Gastroesophageal sphincter (tissue), 4 donors: ENCODE results near the gene FGB. TPM values are rescaled to one million over a fixed set of nuclear protein-coding genes. Genes with fewer than 3 reads are reported as not detected.
"Not testable (repeated sequence)": the region's sequence is repeated elsewhere in the genome, so short reads cannot be mapped to it uniquely, and the experiment has no call there.

Source experiments
- ATAC-seq: fragments of 150-250 bp; one replicate; pipeline ENCODE4 v1.9.1; 2016; ENCODE audit warnings: mild to moderate bottlenecking, moderate library complexity
- H3K27ac ChIP-seq, 4 donors: fragments of 200-600 bp; sonication (generic) in 3 of 4; 1 replicate in 3 of 4; 2 replicates in 1 of 4; pipeline ENCODE4 v1.5.1; 2016 to 2019
- H3K27me3 ChIP-seq: fragments of 200-600 bp; sonication (generic); one replicate; pipeline ENCODE4 v1.5.1; 2019
- H3K36me3 ChIP-seq, 2 donors: fragments of 200-600 bp; sonication (generic); one replicate each; pipeline ENCODE4 v1.5.1; 2019; ENCODE audit warnings: control low read depth in 1 of 2
- H3K4me1 ChIP-seq, 3 donors: fragments of 200-600 bp; sonication (generic); 1 replicate in 2 of 3; 2 replicates in 1 of 3; pipeline ENCODE4 v1.5.1; 2016 to 2019; ENCODE audit warnings: control low read depth in 2 of 3
- H3K4me3 ChIP-seq, 2 donors: fragments of 200-600 bp; sonication (generic); one replicate each; pipeline ENCODE4 v1.5.1; 2019; ENCODE audit warnings: mild to moderate bottlenecking in 1 of 2, moderate library complexity in 1 of 2
- H3K9me3 ChIP-seq, 3 donors: fragments of 200-600 bp; sonication (generic); one replicate each; pipeline ENCODE4 v1.5.1; 2017 to 2019; ENCODE audit warnings: control low read depth in 2 of 3
- CTCF ChIP-seq, 4 experiments: fragments of 200-600 bp in 2 of 4; fragments of 450-650 bp in 2 of 4; sonication (generic) in 1 of 4; IDR thresholded peaks; one replicate each; pipeline ENCODE4 v1.5.1; 2017 to 2019; ENCODE audit warnings: antibody characterized with exemption in 4 of 4, mild to moderate bottlenecking in 2 of 4, moderate library complexity in 2 of 4
- EP300 ChIP-seq: sonication (generic); formaldehyde crosslinking; IDR thresholded peaks from one replicate; pipeline ENCODE4 v1.6.1; 2017; ENCODE audit warnings: antibody characterized with exemption, mild to moderate bottlenecking
- POLR2A ChIP-seq, 2 donors: fragments of 450-650 bp; IDR thresholded peaks; one replicate each; pipeline ENCODE4 v1.6.1; 2017; ENCODE audit warnings: antibody characterized with exemption in 2 of 2, mild to moderate bottlenecking in 2 of 2, moderate library complexity in 1 of 2
- POLR2AphosphoS5 ChIP-seq: sonication (generic); formaldehyde crosslinking; IDR thresholded peaks from one replicate; pipeline ENCODE4 v1.6.1; 2017; ENCODE audit warnings: antibody characterized with exemption
- WGBS, 2 donors: methylation state at CpG; one replicate each; pipeline ENCODE4 v1.1.5; 2018; ENCODE audit warnings: low coverage in 1 of 2; 5-methylcytosine and 5-hydroxymethylcytosine counted together
- total RNA-seq, 4 donors: library from RNA; depleted of rRNA; stranded (reverse); fragments of >200 nt; gene quantifications; one replicate each; pipeline ENCODE4 v1.1.0, GENCODE V29; 2016

Gene FGB
- total RNA-seq, 4 donors from 2014 or later = 1.7 TPM; not detected in 3

GRCh38 chr4:154593868-154594267 is 31.1 kb downstream of the FGB start:
- no peaks in the 10 kb centered on the region for H3K36me3 ChIP-seq
- H3K27ac ChIP-seq = no peak overlapping the region
- peaks cover 13% of the 10 kb centered on the region for H3K27me3 ChIP-seq
- TF ChIP-seq POLR2A (IDR thresholded peaks at IDR 0.05) = no peak
- no peak for TF ChIP-seq EP300
- TF ChIP-seq POLR2AphosphoS5 = no peak
- TF ChIP-seq CTCF (IDR thresholded peaks at IDR 0.05) = no peak
- no peaks in the 10 kb centered on the region for H3K4me1 ChIP-seq
- no peaks in the 10 kb centered on the region for H3K9me3 ChIP-seq
- no peak for ATAC-seq
- 52 to 100% methylated on average over 2 of the region's 2 CpGs for WGBS, 2 donors
- H3K4me3 ChIP-seq = no peak overlapping the region

- not testable (repeated sequence) for H3K36me3 ChIP-seq, H3K4me1 ChIP-seq, H3K27me3 ChIP-seq, H3K9me3 ChIP-seq, H3K27ac ChIP-seq, ATAC-seq, H3K4me3 ChIP-seq
- WGBS, 2 donors = 79 to 98% methylated on average over 3 of the region's 3 CpGs
These were observed 31.5 kb downstream of the FGB start for GRCh38 chr4:154594343-154594742.

- no peak for TF ChIP-seq POLR2A (IDR thresholded peaks at IDR 0.05)
- TF ChIP-seq EP300 = no peak
- no peak for TF ChIP-seq CTCF (IDR thresholded peaks at IDR 0.05)
- no peak for TF ChIP-seq POLR2AphosphoS5
- Histone ChIP-seq H3K4me1 (no peaks in the 10 kb centered on the region), H3K36me3 (no peaks in the 10 kb centered on the region), H3K27me3 (peaks cover 2% of the 10 kb centered on the region), H3K9me3 (no peaks in the 10 kb centered on the region), H3K27ac (no peak overlapping the region), H3K4me3 (no peak overlapping the region)
- ATAC-seq = no peak
These were observed 33.0 kb downstream of the FGB start for GRCh38 chr4:154595807-154596206.

GRCh38 chr4:154597281-154597680 is 34.5 kb downstream of the FGB start:
- not testable (repeated sequence) for H3K27ac ChIP-seq, H3K9me3 ChIP-seq, H3K4me1 ChIP-seq, H3K27me3 ChIP-seq, ATAC-seq, H3K4me3 ChIP-seq, H3K36me3 ChIP-seq
- 83 to 88% methylated on average over 5 to 9 of the region's 11 CpGs for WGBS, 2 donors

GRCh38 chr4:154597798-154598774 is 35.3 kb downstream of the FGB start:
- Histone ChIP-seq H3K27ac (no peak overlapping the region), H3K36me3 (no peaks in the 10 kb centered on the region), H3K27me3 (no peaks in the 10 kb centered on the region), H3K4me1 (no peaks in the 10 kb centered on the region), H3K9me3 (no peaks in the 10 kb centered on the region), H3K4me3 (no peak overlapping the region)
- 72 to 85% methylated on average over 5 to 7 of the region's 7 CpGs for WGBS, 2 donors
- TF ChIP-seq EP300 = no peak
- TF ChIP-seq POLR2A (IDR thresholded peaks at IDR 0.05) = no peak
- no peak for TF ChIP-seq CTCF (IDR thresholded peaks at IDR 0.05)
- TF ChIP-seq POLR2AphosphoS5 = no peak
- no peak for ATAC-seq

- no peaks in the 10 kb centered on the region for H3K27me3 ChIP-seq
- H3K9me3 ChIP-seq = no peaks in the 10 kb centered on the region
- no peak overlapping the region for H3K4me3 ChIP-seq
- H3K27ac ChIP-seq = no peak overlapping the region
- TF ChIP-seq POLR2A (IDR thresholded peaks at IDR 0.05) (no peak), EP300 (no peak), CTCF (IDR thresholded peaks at IDR 0.05) (no peak), POLR2AphosphoS5 (no peak)
- 58% methylated on average over 1 of the region's 1 CpG; no CpG with 5 or more reads in 1 of the 2 donors for WGBS, 2 donors
- ATAC-seq = no peak
- H3K4me1 ChIP-seq = no peaks in the 10 kb centered on the region
- no peaks in the 10 kb centered on the region for H3K36me3 ChIP-seq
These were observed 39.7 kb downstream of the FGB start for GRCh38 chr4:154602404-154603020.
